ENCODE data around the gene TPM2. TPM values are rescaled to one million over a fixed set of nuclear protein-coding genes. Genes with fewer than 3 reads are reported as not detected.

TPM2 gene
- total and polyA plus RNA-seq, 9 of the 15 experiments (the other 6 are each of a cell fraction or from before 2014, with no cell fraction given) = 0.28 to 16.1 (median 4.5) TPM

DNA sequence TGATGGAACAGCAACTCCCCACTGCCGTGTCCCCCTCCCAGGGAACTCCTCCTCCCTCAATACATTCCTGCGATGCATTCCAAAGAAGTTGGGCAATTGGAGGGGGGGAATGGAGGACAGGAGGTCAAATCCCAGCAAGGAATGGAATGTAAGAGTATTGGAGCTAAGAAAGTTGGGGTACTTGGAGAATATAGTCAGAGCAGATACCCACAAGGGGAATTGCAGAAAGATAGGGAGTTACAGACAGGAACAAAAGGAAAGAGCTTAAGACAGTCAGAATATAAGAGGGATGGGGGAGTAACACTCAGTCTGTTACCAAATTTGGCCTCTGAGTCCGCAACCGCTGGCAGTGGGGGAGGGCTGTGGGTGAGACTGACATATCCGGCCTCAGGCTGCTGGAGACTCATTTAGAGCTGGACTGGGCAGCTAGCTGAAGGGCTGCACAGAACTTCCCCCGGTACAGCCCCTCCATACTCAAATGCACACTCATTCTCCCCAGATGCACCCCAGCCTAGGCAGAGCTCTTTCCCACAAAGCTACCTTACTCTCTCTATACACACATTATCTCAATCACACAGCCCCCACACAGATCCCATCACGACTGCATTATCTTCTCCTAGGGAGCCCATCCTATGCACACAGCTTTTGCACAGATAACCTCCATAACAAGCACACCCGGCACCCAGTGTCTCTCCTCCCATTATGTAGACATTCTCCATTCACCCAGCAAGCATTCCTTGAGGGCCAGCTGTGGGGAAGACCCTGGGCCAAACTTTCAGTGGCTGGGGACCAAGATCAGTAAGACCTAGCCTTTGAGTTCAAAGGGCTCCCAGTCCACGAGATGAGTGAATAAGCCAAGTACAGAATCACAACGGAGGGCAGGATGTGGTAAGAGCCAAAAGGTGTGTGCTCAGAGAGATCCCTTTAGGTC lies 38.6 kb upstream of the TPM2 start (continued):
- TF ChIP-seq GATAD2A (IDR thresholded peaks at IDR 0.05) (0 out of 2 replicates have a peak, but pooled peaks have one; percentile 44), NR1H2 (CRISPR knock-in tag; IDR thresholded peaks at IDR 0.05) (no peak), ZNF644 (tag; IDR thresholded peaks at IDR 0.05; ENCODE audit: low read depth) (no peak), HNRNPUL1 (IDR thresholded peaks at IDR 0.05; ENCODE audit: low read length) (no peak), ZNF717 (CRISPR knock-in tag; IDR thresholded peaks at IDR 0.05) (no peak), MTA1 (IDR thresholded peaks at IDR 0.05; ENCODE audit: borderline replicate concordance) (peak; percentile 80), PYGO2 (tag; IDR thresholded peaks at IDR 0.05) (no peak; the same call in 1 of the 2 replicates), ZNF384 (IDR thresholded peaks at IDR 0.05; ENCODE audit: low read depth, low read length) (no peak), ILF3 (IDR thresholded peaks at IDR 0.05; ENCODE audit: borderline replicate concordance) (no peak), XRCC5 (IDR thresholded peaks at IDR 0.05; ENCODE audit: low read depth, low read length) (0 out of 2 replicates have a peak, but pooled peaks have one; percentile 11), TRIM28 (IDR thresholded peaks at IDR 0.05) (peak; percentile 36; the same call in 1 of the 2 replicates), ZNF77 (CRISPR knock-in tag; IDR thresholded peaks at IDR 0.05) (no peak)
- TF ChIP-seq, protein P1, sequence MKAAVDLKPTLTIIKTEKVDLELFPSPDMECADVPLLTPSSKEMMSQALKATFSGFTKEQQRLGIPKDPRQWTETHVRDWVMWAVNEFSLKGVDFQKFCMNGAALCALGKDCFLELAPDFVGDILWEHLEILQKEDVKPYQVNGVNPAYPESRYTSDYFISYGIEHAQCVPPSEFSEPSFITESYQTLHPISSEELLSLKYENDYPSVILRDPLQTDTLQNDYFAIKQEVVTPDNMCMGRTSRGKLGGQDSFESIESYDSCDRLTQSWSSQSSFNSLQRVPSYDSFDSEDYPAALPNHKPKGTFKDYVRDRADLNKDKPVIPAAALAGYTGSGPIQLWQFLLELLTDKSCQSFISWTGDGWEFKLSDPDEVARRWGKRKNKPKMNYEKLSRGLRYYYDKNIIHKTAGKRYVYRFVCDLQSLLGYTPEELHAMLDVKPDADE (conservative IDR thresholded peaks at IDR 0.05; ENCODE audit: control insufficient read depth, low read depth, low read length) = 0 out of 2 replicates have a peak, but pooled peaks have one; percentile 43
- TF ChIP-seq, protein P2, sequence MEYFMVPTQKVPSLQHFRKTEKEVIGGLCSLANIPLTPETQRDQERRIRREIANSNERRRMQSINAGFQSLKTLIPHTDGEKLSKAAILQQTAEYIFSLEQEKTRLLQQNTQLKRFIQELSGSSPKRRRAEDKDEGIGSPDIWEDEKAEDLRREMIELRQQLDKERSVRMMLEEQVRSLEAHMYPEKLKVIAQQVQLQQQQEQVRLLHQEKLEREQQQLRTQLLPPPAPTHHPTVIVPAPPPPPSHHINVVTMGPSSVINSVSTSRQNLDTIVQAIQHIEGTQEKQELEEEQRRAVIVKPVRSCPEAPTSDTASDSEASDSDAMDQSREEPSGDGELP (CRISPR knock-in tag; IDR thresholded peaks at IDR 0.05; ENCODE audit: borderline replicate concordance) = peak; percentile 52; the same call in 1 of the 2 replicates
- TF ChIP-seq, protein P3, sequence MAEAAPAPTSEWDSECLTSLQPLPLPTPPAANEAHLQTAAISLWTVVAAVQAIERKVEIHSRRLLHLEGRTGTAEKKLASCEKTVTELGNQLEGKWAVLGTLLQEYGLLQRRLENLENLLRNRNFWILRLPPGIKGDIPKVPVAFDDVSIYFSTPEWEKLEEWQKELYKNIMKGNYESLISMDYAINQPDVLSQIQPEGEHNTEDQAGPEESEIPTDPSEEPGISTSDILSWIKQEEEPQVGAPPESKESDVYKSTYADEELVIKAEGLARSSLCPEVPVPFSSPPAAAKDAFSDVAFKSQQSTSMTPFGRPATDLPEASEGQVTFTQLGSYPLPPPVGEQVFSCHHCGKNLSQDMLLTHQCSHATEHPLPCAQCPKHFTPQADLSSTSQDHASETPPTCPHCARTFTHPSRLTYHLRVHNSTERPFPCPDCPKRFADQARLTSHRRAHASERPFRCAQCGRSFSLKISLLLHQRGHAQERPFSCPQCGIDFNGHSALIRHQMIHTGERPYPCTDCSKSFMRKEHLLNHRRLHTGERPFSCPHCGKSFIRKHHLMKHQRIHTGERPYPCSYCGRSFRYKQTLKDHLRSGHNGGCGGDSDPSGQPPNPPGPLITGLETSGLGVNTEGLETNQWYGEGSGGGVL (CRISPR knock-in tag; IDR thresholded peaks at IDR 0.05) = no peak
- TF ChIP-seq, protein P4, sequence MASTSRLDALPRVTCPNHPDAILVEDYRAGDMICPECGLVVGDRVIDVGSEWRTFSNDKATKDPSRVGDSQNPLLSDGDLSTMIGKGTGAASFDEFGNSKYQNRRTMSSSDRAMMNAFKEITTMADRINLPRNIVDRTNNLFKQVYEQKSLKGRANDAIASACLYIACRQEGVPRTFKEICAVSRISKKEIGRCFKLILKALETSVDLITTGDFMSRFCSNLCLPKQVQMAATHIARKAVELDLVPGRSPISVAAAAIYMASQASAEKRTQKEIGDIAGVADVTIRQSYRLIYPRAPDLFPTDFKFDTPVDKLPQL (IDR thresholded peaks at IDR 0.05; ENCODE audit: extremely low read depth, insufficient read length) = no peak
- TF ChIP-seq, protein P5, sequence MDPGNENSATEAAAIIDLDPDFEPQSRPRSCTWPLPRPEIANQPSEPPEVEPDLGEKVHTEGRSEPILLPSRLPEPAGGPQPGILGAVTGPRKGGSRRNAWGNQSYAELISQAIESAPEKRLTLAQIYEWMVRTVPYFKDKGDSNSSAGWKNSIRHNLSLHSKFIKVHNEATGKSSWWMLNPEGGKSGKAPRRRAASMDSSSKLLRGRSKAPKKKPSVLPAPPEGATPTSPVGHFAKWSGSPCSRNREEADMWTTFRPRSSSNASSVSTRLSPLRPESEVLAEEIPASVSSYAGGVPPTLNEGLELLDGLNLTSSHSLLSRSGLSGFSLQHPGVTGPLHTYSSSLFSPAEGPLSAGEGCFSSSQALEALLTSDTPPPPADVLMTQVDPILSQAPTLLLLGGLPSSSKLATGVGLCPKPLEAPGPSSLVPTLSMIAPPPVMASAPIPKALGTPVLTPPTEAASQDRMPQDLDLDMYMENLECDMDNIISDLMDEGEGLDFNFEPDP (CRISPR knock-in tag; IDR thresholded peaks at IDR 0.05) = no peak
- TF ChIP-seq, protein P6, sequence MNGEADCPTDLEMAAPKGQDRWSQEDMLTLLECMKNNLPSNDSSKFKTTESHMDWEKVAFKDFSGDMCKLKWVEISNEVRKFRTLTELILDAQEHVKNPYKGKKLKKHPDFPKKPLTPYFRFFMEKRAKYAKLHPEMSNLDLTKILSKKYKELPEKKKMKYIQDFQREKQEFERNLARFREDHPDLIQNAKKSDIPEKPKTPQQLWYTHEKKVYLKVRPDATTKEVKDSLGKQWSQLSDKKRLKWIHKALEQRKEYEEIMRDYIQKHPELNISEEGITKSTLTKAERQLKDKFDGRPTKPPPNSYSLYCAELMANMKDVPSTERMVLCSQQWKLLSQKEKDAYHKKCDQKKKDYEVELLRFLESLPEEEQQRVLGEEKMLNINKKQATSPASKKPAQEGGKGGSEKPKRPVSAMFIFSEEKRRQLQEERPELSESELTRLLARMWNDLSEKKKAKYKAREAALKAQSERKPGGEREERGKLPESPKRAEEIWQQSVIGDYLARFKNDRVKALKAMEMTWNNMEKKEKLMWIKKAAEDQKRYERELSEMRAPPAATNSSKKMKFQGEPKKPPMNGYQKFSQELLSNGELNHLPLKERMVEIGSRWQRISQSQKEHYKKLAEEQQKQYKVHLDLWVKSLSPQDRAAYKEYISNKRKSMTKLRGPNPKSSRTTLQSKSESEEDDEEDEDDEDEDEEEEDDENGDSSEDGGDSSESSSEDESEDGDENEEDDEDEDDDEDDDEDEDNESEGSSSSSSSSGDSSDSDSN (IDR thresholded peaks at IDR 0.05; ENCODE audit: borderline replicate concordance in 1 of 2, low read depth in 2 of 2, low read length in 2 of 2) = no peak; a peak in 1 of 4 replicates
